DND-41 (cell line): ENCODE measurements around the gene ANKRD40CL.

Source experiments
- EZH2 ChIP-seq: IDR thresholded peaks from 3 replicates; pipeline ENCODE4 v1.6.1; 2012; ENCODE audit warnings: borderline replicate concordance, low read depth, mild to moderate bottlenecking, moderate library complexity, low read length, inconsistent platforms; ENCODE audit not compliant: severe bottlenecking
- TF ChIP-seq, protein P1 (sequence below): IDR thresholded peaks from 2 replicates; pipeline ENCODE4 v1.5.1; 2012; ENCODE audit warnings: borderline replicate concordance, low read length, moderate library complexity, mild to moderate bottlenecking; ENCODE audit not compliant: poor library complexity, severe bottlenecking; ENCODE audit errors: extremely low read depth

DNA sequence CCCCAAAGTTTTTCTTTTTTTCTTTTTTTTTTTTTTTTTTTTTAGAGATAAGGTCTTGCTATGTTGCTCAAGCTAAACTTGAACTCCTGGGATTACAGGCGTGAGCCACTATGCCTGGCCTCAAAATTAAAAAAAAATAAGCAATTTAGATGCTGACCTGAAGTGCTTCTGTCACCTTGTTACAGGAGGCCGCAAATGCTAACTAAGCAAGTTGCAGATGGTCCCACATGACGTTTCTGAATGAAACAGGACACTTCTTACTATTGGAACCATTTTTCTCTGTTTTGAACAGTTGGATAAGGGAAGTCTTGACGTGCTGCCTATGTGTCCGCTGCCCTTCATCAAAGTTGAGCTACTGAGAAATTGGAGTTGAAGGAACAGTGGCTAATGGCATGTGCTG is 8.8 kb downstream of the ANKRD40CL start:
- TF ChIP-seq, protein P1, sequence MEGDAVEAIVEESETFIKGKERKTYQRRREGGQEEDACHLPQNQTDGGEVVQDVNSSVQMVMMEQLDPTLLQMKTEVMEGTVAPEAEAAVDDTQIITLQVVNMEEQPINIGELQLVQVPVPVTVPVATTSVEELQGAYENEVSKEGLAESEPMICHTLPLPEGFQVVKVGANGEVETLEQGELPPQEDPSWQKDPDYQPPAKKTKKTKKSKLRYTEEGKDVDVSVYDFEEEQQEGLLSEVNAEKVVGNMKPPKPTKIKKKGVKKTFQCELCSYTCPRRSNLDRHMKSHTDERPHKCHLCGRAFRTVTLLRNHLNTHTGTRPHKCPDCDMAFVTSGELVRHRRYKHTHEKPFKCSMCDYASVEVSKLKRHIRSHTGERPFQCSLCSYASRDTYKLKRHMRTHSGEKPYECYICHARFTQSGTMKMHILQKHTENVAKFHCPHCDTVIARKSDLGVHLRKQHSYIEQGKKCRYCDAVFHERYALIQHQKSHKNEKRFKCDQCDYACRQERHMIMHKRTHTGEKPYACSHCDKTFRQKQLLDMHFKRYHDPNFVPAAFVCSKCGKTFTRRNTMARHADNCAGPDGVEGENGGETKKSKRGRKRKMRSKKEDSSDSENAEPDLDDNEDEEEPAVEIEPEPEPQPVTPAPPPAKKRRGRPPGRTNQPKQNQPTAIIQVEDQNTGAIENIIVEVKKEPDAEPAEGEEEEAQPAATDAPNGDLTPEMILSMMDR = no peak
- no peak for TF ChIP-seq EZH2
